ENCODE measurements around the gene ARL4D.
"Not testable (repeated sequence)": the region's sequence is repeated elsewhere in the genome, so short reads cannot be mapped to it uniquely, and the experiment has no call there.

The ARL4D gene

DNA sequence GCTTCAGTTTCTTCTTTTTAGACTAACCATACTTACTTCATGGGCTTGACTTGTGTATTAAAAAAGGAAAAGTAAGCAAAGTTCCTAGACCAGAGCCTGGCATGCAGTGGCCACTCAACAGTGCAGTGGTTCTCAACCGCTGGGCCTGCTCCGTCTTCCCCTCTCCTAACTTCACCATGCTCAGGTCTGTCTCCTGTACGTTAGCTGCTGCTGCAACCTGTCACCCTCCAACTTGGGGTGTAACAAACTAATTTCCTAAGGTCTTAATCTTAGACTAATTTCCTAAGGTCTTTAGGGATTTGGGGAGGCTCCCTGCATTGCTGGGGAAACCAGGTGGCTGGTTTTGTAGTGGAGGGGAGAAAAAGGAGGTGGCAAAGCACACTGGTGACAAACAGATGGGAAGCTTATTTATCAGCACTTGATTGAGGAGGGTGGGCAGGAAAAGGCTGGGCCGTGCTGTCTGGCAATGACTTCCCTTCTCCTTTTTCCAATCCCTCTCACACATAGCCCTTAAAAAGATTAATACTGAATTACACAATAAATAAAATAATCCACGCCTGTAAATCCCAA is 2.2 kb upstream of the ARL4D start:
- no peak for DNase-seq

DNA sequence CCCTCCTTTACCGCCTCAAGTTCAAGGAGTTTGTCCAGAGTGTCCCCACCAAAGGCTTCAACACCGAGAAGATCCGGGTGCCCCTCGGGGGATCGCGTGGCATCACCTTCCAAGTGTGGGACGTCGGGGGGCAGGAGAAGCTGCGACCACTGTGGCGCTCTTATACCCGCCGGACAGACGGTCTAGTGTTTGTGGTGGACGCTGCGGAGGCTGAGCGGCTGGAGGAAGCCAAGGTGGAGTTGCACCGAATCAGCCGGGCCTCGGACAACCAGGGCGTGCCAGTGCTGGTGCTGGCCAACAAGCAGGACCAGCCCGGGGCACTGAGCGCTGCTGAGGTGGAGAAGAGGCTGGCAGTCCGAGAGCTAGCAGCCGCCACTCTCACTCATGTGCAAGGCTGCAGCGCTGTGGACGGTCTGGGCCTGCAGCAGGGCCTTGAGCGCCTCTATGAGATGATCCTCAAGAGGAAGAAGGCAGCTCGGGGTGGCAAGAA is 1.1 kb downstream of the ARL4D start:
- DNase-seq, result no peak

DNA sequence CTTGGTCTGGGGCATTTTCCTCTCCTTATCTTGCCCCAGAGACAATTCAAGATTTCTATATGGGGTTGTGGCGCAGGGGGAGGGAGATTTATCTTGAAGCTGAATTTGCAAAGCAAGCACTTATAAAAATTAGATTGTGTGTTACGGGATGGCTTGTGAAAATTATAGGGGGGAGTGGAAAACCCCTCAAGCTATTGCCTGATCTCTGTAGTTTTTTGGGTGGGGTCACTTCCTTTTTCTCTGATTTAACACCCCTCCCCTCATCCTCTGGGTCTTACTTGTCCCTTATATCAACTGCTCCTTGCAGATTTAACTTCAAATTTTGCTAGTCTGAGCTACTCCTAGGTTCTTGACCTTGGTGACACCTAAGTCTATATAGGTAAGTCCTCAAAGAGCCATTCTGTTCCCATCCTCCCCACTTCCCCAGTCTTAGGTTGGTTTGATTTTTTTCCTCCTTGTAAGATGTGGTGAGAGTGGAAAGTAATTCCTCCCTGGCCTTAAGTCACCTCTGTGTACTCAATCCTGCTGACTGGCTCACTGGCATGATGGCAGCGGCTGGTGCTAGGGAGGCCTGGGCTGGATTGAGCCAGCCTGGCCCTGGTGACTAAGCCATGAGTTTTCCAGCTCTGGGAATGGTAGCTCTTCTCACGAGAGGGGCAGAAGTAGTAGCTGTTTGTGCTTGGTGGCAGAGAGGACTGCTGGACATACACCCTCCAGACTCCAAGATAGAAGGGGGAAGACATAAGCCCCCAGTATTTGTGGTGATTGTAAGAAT is 2.3 kb downstream of the ARL4D start:
- no peak for DNase-seq

- no peak for DNase-seq
Observed at GRCh38 chr17:43402078-43402477, 3.3 kb downstream of the ARL4D start.

GRCh38 chr17:43402567-43402966 is 3.8 kb downstream of the ARL4D start:
- DNase-seq, result no peak

GRCh38 chr17:43403846-43404245 is 5.1 kb downstream of the ARL4D start:
- no peak for DNase-seq

GRCh38 chr17:43405861-43406260 is 7.1 kb downstream of the ARL4D start:
- DNase-seq, result peak in 1 of 2 donors; percentile 28

GRCh38 chr17:43406676-43407645 is 8.2 kb downstream of the ARL4D start:
- DNase-seq, result peak in 1 of 2 donors; percentile 16

GRCh38 chr17:43409131-43409530 is 10.3 kb downstream of the ARL4D start:
- no peak for DNase-seq

DNA sequence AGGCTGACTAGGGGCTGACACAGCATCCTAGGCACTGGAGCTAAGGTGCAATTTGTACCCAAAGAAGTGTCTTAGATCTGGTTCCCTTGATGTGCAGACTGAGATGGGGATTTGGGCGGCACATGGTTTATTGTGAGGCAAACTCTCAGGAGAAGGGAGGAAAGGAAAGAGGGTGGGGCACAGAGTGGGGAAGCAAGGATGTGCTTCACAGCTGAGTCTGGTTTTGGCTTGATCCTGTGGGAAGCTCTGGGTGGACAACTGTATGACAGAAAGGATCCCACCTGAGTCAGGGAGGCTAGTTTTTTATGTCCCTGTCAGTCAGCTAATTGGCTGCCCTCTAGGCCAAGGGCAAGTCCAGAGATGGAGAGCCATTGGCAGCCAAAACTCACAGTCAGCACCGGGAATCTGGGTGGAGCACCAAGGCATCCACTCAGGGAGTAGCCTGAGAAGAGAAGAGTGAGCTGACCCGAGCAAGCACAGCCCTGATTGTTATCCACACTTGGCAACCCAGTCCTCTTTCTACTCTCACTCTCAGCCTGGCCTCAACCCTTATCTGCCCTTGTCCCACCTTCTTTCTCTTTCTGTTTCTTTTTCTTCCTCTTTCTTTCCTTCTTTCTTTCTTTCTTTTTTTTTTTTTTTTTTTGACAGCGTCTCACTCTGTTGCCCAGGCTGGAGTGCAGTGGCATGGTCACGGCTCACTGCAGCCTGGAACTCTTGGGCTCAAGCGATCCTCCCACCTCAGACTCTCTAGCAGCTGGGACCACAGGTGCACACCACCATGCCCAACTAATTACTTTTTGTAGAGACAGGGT is 12.0 kb downstream of the ARL4D start:
- DNase-seq, result no peak

DNA sequence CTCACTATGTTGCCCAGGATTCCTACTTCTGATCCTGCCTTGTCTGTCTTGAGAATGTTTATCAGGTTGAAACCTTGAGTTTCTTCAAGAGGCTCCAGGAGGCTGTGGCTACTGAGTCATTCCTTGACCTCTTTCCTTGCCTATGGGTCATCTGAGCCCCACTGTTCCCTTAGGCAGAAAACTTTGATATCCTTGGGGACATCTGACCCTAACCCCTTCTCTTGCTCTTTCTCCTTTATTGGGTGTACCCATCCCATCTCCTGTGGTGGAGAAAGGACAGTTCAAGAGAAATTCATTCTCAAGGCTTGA is 12.5 kb downstream of the ARL4D start:
- DNase-seq, result no peak

GRCh38 chr17:43411749-43412148 is 13.0 kb downstream of the ARL4D start:
- DNase-seq, result no peak

GRCh38 chr17:43412166-43412565 is 13.4 kb downstream of the ARL4D start:
- DNase-seq, result no peak

DNA sequence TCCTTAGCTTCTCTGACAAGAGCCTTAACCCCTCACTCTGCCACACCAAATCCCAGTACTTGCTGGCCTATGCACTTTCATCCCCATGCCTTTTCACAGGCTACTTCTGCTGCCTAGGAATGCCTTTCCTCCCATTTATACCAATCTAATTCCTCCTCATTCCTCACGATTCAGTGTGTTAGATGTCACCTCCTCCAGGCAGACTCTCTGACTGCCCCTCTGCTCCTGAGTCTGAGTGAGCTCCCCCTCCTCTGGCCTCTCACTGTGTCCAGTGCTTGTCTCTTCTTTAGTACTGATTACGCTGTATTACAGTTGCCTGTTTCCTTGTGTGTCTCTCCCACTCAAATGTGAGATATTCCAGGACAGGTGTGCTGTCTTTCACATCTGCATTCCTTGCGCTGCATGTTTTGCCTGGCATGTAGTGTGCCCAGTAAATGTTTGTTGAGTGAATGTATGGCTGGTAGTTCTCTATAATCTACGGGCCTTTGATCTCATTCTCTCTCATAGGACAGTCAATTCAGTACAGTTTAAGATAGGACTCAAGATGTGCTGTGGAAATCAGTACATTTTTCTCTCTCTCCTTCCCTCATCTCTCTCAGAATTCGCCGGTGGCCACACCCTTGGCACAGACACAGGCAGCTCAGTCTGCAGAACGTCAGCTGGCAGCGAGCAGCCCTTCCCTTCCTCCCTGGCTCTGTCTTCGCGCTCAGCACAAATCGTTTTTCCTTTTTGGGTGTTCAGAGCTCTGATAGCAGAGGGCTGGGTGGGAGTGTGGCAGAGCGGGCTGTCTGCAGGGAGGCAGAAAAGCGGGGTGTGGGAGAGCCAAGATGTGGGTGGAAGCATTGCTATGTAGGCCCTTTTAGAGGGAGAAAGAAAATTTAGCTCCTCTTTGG is 18.5 kb downstream of the ARL4D start:
- no peak for DNase-seq

DNA sequence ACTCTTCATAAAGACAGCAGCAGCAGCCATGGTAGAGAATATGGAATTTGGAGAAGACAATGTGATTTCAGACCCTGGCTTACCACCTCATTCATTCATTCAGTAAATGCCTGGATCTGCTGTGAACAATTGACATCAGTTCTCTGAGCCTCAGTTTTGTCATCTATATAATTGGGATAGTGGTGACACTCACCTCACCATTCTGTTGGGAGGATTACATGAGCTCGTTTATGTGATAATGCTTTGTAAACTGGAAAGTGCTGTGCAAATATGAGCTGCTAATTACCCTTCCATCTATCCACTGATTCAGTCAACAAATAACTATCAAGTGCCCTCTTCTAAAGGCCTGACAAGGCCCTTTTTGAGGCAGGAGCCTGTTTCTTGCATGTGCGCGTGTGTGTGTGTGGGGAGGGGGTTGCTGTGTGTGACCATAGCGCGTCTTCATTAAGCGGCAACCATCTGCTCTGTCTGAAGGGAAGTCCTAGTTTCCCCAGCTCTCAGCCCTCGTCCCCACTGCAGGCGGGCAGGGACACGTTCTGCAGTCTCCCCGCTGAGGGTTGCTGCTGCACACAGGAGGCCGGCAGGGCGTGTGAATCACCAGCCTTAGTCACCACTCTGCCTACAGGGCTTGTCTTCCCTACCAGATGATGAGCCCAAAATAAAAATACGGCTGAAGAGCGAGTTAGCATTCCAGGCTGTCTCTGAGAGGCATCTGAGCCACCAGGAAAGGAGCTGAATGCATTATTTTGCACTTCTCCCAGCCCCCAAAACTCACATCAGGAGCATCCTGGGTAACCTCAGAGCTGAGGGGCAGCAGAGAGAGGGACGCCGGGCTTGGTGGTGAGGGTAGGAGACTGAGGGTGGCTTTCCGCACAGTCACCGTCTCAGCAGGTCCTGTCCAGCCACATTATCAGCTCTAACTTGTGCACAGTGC is 19.9 kb downstream of the ARL4D start:
- DNase-seq, result peak; percentile 65 to 88

GRCh38 chr17:43419375-43419882 is 20.6 kb downstream of the ARL4D start:
- DNase-seq, result not testable (repeated sequence)

DNA sequence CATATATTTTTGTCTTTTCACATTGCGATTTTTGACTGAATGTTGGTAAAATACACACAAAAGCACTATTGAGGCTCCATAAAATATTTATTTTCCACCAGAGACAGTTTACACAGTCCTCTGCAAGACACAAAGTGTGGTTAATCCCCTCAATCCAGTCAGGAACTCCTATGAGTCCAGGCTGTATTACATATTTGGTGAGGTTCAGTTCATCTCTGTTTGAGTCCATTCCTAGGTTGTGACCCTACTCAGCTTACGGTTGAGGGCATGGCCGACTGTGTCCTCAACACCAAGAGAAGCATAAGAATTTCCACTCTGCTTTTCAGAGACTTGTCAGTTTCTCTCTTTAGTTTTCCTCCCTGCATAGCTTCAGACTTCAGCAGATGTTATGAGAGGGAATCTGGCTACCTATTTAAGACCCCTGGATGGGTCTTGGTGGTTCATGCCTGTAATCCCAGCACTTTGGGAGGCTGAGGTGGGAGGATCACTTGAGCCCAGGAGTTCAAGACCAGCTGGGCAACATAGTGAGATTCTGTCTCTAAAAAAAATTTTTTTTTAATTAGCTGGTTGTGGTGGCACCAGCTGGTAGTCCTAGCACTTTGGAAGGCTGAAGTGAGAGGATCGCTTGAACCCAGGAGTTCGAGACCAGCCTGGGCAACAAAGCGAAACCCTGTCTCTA is 25.1 kb downstream of the ARL4D start:
- DNase-seq, result no peak

DNA sequence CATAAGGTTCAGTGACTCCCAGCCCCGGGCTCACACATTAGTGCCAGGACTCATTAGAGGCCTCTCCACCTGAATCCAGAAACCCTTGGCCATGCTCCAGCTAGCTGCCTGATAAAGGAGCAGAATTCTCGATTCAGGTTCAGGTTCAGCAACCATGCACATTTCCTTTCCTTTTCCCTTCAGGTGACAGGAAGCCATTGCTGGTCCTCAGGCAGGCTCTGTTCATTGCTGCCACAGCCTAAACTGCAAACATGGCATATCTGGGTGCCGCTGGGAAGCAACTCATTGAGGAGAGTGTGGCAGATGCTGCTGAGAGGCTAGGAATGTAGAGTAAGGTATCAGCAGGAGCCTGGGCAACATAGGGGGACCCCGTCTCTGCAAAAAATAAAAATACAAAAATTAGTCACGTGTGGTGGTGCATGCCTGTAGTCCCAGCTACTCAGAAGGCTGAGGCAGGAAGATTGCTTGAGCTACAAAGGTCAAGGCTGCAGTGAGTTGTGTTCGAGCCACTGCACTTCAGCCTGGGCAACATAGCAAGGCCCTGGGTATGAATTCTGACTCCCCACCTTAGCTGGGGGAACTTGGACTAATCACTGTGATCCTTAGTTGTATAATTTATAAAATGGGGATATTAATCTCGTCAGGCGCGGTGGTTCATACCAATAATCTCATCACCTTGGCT is 28.7 kb downstream of the ARL4D start:
- no peak for DNase-seq

- DNase-seq, result no peak
Observed at GRCh38 chr17:43428524-43428923, 29.7 kb downstream of the ARL4D start.
